Glutamatergic neuron (in vitro differentiated cells): ENCODE data around the gene SPOP. TPM values are rescaled to one million over a fixed set of nuclear protein-coding genes. Genes with fewer than 3 reads are reported as not detected.

ENCODE experiments used
- DNase-seq: peaks from one replicate; pipeline ENCODE4 v3.0.0; 2022
- H3K27ac Mint-ChIP-seq: one replicate; pipeline ENCODE4 v1.8.0; 2020; ENCODE audit warnings: mild to moderate bottlenecking, mixed read lengths, inconsistent platforms; ENCODE audit not compliant: unreplicated experiment
- H3K27me3 Mint-ChIP-seq: one replicate; pipeline ENCODE4 v1.8.0; 2020; ENCODE audit warnings: mild to moderate bottlenecking, moderate library complexity, mixed read lengths, inconsistent platforms; ENCODE audit not compliant: unreplicated experiment
- H3K36me3 Mint-ChIP-seq: one replicate; pipeline ENCODE4 v1.8.0; 2020; ENCODE audit warnings: mild to moderate bottlenecking, mixed read lengths, inconsistent platforms; ENCODE audit not compliant: unreplicated experiment
- H3K4me1 Mint-ChIP-seq: one replicate; pipeline ENCODE4 v1.8.0; 2020; ENCODE audit warnings: mild to moderate bottlenecking, low read depth, mixed read lengths, inconsistent platforms; ENCODE audit not compliant: unreplicated experiment
- H3K4me3 Mint-ChIP-seq: one replicate; pipeline ENCODE4 v1.8.0; 2020; ENCODE audit warnings: mild to moderate bottlenecking, mixed read lengths, inconsistent platforms; ENCODE audit not compliant: unreplicated experiment
- H3K9me3 Mint-ChIP-seq: one replicate; pipeline ENCODE4 v1.8.0; 2020; ENCODE audit warnings: mild to moderate bottlenecking, moderate library complexity, mixed read lengths, inconsistent platforms; ENCODE audit not compliant: unreplicated experiment
- total RNA-seq: library from RNA; stranded (reverse); fragmentation: NEBNext Ultra II Directional; extraction: Animal tissue kit (Norgen Biotek cat#: 25700); gene quantifications from one replicate; pipeline ENCODE4 v1.2.1, GENCODE V29; 2021; ENCODE audit not compliant: unreplicated experiment
- TF ChIP-seq, protein P1 (sequence below): fragments of 200-600 bp; sonication (generic); IDR thresholded peaks from one replicate; pipeline ENCODE4 v1.5.0; 2021; ENCODE audit not compliant: partially characterized antibody, unreplicated experiment

SPOP gene
- total RNA-seq, 1 donor from 2014 or later: 49.5 TPM

DNA sequence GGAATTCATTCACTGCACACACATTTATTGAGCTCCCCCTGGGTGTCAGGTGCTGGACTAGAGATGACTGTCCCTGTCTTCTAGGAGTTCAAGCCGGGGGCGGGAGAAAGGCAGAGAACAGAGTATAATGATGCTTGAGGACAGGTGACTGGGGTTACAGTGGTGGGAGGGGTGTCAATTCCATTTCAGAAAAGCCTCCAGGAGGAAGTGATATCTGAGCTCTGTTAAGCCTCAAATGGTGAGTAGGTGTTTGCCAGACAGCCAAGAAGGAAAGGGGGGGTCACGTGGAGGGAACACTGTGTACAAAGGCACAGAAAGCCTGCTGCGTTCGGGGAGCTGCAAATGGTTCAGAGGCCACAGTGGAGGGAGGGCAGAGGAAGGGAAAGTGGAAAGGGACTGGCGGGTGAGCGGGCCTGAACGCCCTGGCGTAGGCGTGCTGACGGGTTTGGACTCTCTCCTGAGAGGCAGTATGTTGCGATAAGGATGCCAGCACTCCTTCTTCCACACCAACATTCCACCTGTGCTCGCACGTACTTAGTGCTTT is 111.9 kb downstream of the SPOP start:
- Mint-ChIP-seq H3K4me3 (no peak overlapping the region), H3K4me1 (peaks cover 2% of the 10 kb centered on the region)

DNA sequence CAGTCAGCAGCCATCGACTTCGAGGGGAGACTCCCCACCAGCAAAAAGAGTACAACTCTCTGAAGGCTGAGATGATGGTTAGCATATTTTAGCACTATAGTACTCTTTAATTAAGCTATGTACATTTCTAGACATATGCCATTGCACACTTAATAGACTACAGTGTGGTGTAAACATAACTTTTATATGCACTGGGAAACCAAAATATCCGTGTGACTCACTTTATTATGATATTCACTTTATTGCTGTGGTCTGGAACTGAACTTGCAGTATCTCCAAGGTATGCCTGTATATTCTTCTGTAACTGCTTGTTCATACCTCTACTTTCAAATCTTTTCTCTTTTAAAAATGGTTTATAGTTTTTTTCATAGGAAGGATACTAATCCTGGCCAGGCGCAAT is 113.3 kb downstream of the SPOP start:
- peaks cover 4% of the 10 kb centered on the region for H3K27me3 Mint-ChIP-seq
- no peak overlapping the region for H3K27ac Mint-ChIP-seq
- H3K9me3 Mint-ChIP-seq: peaks cover 3% of the 10 kb centered on the region
- DNase-seq: no peak
- no peaks in the 10 kb centered on the region for H3K4me1 Mint-ChIP-seq
- no peak overlapping the region for H3K4me3 Mint-ChIP-seq
- peaks cover 8% of the 10 kb centered on the region for H3K36me3 Mint-ChIP-seq
- TF ChIP-seq, protein P1, sequence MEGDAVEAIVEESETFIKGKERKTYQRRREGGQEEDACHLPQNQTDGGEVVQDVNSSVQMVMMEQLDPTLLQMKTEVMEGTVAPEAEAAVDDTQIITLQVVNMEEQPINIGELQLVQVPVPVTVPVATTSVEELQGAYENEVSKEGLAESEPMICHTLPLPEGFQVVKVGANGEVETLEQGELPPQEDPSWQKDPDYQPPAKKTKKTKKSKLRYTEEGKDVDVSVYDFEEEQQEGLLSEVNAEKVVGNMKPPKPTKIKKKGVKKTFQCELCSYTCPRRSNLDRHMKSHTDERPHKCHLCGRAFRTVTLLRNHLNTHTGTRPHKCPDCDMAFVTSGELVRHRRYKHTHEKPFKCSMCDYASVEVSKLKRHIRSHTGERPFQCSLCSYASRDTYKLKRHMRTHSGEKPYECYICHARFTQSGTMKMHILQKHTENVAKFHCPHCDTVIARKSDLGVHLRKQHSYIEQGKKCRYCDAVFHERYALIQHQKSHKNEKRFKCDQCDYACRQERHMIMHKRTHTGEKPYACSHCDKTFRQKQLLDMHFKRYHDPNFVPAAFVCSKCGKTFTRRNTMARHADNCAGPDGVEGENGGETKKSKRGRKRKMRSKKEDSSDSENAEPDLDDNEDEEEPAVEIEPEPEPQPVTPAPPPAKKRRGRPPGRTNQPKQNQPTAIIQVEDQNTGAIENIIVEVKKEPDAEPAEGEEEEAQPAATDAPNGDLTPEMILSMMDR: no peak

More for the DNA sequence above, 111.9 kb downstream of the SPOP start:
- no peak for DNase-seq
- Mint-ChIP-seq H3K9me3 (peaks cover 3% of the 10 kb centered on the region), H3K36me3 (peaks cover 4% of the 10 kb centered on the region), H3K27ac (no peak overlapping the region), H3K27me3 (peaks cover 4% of the 10 kb centered on the region)
- TF ChIP-seq, protein P1: no peak

DNA sequence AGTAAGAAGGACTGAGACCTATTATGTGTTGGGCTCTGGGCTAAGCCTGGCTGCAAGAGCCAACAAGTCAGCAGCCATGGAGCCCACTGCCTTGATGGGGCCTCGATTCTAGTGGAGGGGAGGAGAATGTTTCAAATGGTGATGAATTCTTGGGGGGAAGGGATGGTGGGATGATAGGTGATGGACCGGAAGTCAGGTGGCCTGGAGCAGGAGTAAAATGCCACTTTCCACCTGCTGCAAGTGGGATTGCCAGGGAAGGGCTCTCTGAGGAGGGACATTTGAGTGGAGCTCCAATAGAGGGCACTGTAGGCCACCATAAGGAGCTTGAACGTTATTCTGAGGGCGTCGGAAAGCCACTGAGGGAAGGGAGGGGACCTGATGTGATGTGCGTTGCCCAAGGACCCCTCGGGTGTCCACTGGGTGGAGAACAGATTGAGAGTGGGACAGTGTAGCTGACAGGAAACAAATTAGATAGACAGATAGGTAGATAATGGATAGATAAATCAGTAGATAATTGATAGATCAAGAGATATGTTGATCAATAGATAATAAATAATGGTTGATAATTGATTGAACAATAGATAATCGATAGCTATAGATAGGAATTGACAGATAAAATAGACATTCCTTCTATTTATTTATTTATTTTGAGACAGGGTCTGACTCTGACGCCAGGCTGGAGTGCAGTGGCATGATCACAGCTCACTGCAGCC is 120.4 kb downstream of the SPOP start:
- Mint-ChIP-seq H3K27me3 (no peaks in the 10 kb centered on the region), H3K4me3 (no peak overlapping the region), H3K27ac (no peak overlapping the region), H3K36me3 (peaks cover 8% of the 10 kb centered on the region), H3K9me3 (no peaks in the 10 kb centered on the region), H3K4me1 (peaks cover 5% of the 10 kb centered on the region)
- TF ChIP-seq, protein P1: peak; percentile 67
- peak; percentile 61 for DNase-seq

DNA sequence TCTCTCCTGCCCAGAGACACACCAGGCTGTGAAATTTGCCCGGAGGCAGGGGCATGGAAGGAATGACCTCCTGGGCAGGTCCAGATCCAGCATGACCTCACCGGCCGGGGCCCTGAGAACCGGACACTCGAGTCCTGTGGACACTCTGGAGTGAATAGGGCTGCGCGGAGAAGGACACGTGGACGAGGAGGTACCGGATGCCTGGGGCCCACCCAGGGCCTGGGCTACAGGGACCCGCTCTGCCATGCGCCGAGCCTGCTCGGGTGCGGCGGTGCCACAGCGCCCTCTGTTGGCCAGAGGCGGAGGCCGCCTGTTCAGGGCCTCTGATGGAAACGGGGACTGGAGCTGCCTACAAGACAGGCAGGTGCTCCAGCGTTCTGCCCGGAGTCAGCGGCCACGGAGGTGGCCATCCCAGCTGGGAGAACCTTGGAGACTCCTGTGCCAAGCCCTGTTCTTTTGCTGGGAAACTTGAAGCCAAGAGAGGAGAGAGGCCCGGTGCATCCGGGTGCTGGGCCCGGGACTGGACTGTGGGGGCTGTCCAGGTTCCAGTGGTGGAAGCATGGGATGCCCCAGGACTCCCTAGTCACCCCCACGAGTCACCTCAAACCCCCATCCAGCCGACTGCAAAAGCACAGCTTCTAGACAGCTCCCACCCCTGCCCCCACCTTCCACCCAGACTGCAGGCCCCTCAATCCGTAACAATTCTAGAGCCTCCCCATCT is 121.5 kb downstream of the SPOP start:
- Mint-ChIP-seq H3K27ac (no peak overlapping the region), H3K4me1 (peaks cover 9% of the 10 kb centered on the region), H3K27me3 (no peaks in the 10 kb centered on the region), H3K36me3 (peaks cover 7% of the 10 kb centered on the region), H3K9me3 (no peaks in the 10 kb centered on the region), H3K4me3 (no peak overlapping the region)
- DNase-seq: peak; percentile 94
- TF ChIP-seq, protein P1: peak; percentile 98
